OCI-LY3 (cell line): Measurements from ENCODE around the gene OR12D2.
"Not testable (repeated sequence)": the region's sequence is repeated elsewhere in the genome, so short reads cannot be mapped to it uniquely, and the experiment has no call there.

Experiments used
- H2AFZ ChIP-seq: fragments of 200-600, 300-600 bp; shearing (Covaris generic); 2 replicates; pipeline ENCODE4 v1.6.0; 2014; ENCODE audit warnings: antibody characterized with exemption, low read depth, low read length
- H3K27ac ChIP-seq: fragments of 200-600, 300-600 bp; sonication (generic); 2 replicates; pipeline ENCODE4 v1.5.1; 2014; ENCODE audit warnings: mild to moderate bottlenecking, low read length, moderate library complexity, mixed read lengths
- H3K27me3 ChIP-seq: fragments of 200-600, 300-600 bp; sonication (generic); 2 replicates; pipeline ENCODE4 v1.6.1; 2014; ENCODE audit warnings: low read depth, low read length, mixed read lengths
- H3K36me3 ChIP-seq: fragments of 200-600, 300-600 bp; sonication (generic); replicated peaks from 2 replicates; pipeline ENCODE3; 2014; ENCODE audit warnings: low read depth, low read length, mixed read lengths
- H3K4me1 ChIP-seq: fragments of 300-600, 200-600 bp; sonication (generic); 2 replicates; pipeline ENCODE4 v1.6.1; 2014; ENCODE audit warnings: low read length, mixed read lengths
- H3K4me2 ChIP-seq: fragments of 200-600, 300-600 bp; sonication (generic); 2 replicates; pipeline ENCODE4 v1.6.1; 2014; ENCODE audit warnings: low read length, mixed read lengths
- H3K4me3 ChIP-seq: fragments of 300-600, 200-600 bp; sonication (generic); 2 replicates; pipeline ENCODE4 v1.5.1; 2014; ENCODE audit warnings: antibody characterized with exemption, mild to moderate bottlenecking, low read length, moderate library complexity
- H3K79me2 ChIP-seq: fragments of 300-600, 200-600 bp; shearing (Covaris generic); 2 replicates; pipeline ENCODE4 v1.6.1; 2014; ENCODE audit warnings: mild to moderate bottlenecking, low read length, mixed read lengths
- H3K9ac ChIP-seq: fragments of 300-600, 200-600 bp; shearing (Covaris generic); 2 replicates; pipeline ENCODE4 v1.6.0; 2014; ENCODE audit warnings: mild to moderate bottlenecking, low read length, moderate library complexity
- H3K9me3 ChIP-seq: fragments of 200-600, 300-600 bp; shearing (Covaris generic); 2 replicates; pipeline ENCODE4 v1.6.1; 2014; ENCODE audit warnings: low read length, mixed read lengths; ENCODE audit not compliant: insufficient read depth
- H4K20me1 ChIP-seq: fragments of 200-600, 300-600 bp; sonication (generic); 2 replicates; pipeline ENCODE4 v1.6.1; 2016; ENCODE audit warnings: low read length, mixed read lengths; ENCODE audit not compliant: insufficient read depth
- CTCF ChIP-seq: fragments of 200-600, 300-600 bp; sonication (generic); IDR thresholded peaks from 2 replicates; pipeline ENCODE4 v1.5.1; 2014; ENCODE audit warnings: antibody characterized with exemption, low read length, low read depth
- EZH2phosphoT487 ChIP-seq: fragments of 200-600 bp; shearing (Covaris generic); IDR thresholded peaks from 2 replicates; pipeline ENCODE4 v1.6.1; 2018; ENCODE audit warnings: antibody characterized with exemption, mixed run types, low read depth

The OR12D2 gene

GRCh38 chr6:29442719-29443118 lies 47.3 kb downstream of the OR12D2 start:
- no peak overlapping the region for H2AFZ ChIP-seq
- no peaks in the 10 kb centered on the region for H3K79me2 ChIP-seq
- no peaks in the 10 kb centered on the region for H3K9me3 ChIP-seq
- H3K36me3 ChIP-seq = no peaks in the 10 kb centered on the region
- H3K4me1 ChIP-seq = no peaks in the 10 kb centered on the region
- H4K20me1 ChIP-seq = no peaks in the 10 kb centered on the region
- no peak overlapping the region for H3K27ac ChIP-seq
- H3K4me2 ChIP-seq = no peak overlapping the region
- no peak for TF ChIP-seq EZH2phosphoT487
- TF ChIP-seq CTCF = no peak
- no peak overlapping the region for H3K9ac ChIP-seq
- 0 out of 2 replicates have a peak, but pooled peaks cover 4% of the 10 kb centered on the region for H3K27me3 ChIP-seq
- no peak overlapping the region for H3K4me3 ChIP-seq

- not testable (repeated sequence) for H4K20me1 ChIP-seq, H3K27me3 ChIP-seq, H3K4me1 ChIP-seq, H3K9me3 ChIP-seq, H3K4me2 ChIP-seq, H3K36me3 ChIP-seq, H3K79me2 ChIP-seq, H3K27ac ChIP-seq, H2AFZ ChIP-seq, H3K4me3 ChIP-seq, H3K9ac ChIP-seq
Measured at GRCh38 chr6:29444031-29444430, 48.6 kb downstream of the OR12D2 start.
